Esophagus muscularis mucosa (tissue), 4 donors: ENCODE measurements around the gene PSMG4. TPM values are rescaled to one million over a fixed set of nuclear protein-coding genes. Genes with fewer than 3 reads are reported as not detected.

Experiments
- DNase-seq: peaks from one replicate; pipeline ENCODE4 v3.0.0-alpha.2; 2017; ENCODE audit errors: extremely low spot score
- H3K27ac ChIP-seq, 4 donors: fragments of 200-600 bp; sonication (generic); replicated peaks in 1 of 4; 1 replicate in 3 of 4; 2 replicates in 1 of 4; pipeline ENCODE4 v1.5.1; 2016 to 2019; ENCODE audit warnings: mild to moderate bottlenecking in 1 of 4
- H3K27me3 ChIP-seq, 4 donors: fragments of 200-600 bp; sonication (generic); one replicate each; pipeline versions ENCODE4 v1.5.1 to v1.6.0; 2016 to 2019
- H3K36me3 ChIP-seq, 4 donors: fragments of 200-600 bp; sonication (generic); one replicate each; pipeline ENCODE4 v1.5.1; 2016 to 2019
- H3K4me1 ChIP-seq, 4 donors: fragments of 200-600 bp; sonication (generic); one replicate each; pipeline ENCODE4 v1.5.1; 2016 to 2019
- H3K4me3 ChIP-seq, 4 donors: fragments of 200-600 bp; sonication (generic); 1 replicate in 2 of 4; 2 replicates in 2 of 4; pipeline ENCODE4 v1.5.1; 2016 to 2019; ENCODE audit warnings: mild to moderate bottlenecking in 4 of 4, moderate library complexity in 1 of 4
- H3K9me3 ChIP-seq, 4 donors: fragments of 200-600 bp; sonication (generic); 1 replicate in 3 of 4; 2 replicates in 1 of 4; pipeline ENCODE4 v1.5.1; 2016 to 2019
- CTCF ChIP-seq, 3 experiments: fragments of 200-600 bp in 2 of 3; fragments of 450-650 bp in 1 of 3; sonication (generic) in 2 of 3; IDR thresholded peaks; one replicate each; pipeline ENCODE4 v1.5.1; 2017 to 2019; ENCODE audit warnings: antibody characterized with exemption in 3 of 3, mild to moderate bottlenecking in 2 of 3, moderate library complexity in 1 of 3
- EP300 ChIP-seq: sonication (generic); formaldehyde crosslinking; IDR thresholded peaks from one replicate; pipeline ENCODE4 v1.6.1; 2017; ENCODE audit warnings: antibody characterized with exemption
- POLR2A ChIP-seq: fragments of 450-650 bp; IDR thresholded peaks from one replicate; pipeline ENCODE4 v1.6.1; 2017; ENCODE audit warnings: antibody characterized with exemption, moderate library complexity, mild to moderate bottlenecking, low read depth
- POLR2AphosphoS5 ChIP-seq, 2 donors: sonication (generic); formaldehyde crosslinking; IDR thresholded peaks; one replicate each; pipeline ENCODE4 v1.6.1; 2017; ENCODE audit warnings: antibody characterized with exemption in 2 of 2
- WGBS: methylation state at CpG from one replicate; pipeline ENCODE4 v1.1.5; 2018; 5-methylcytosine and 5-hydroxymethylcytosine counted together
- intact Hi-C: fragments of 100-400 bp; cut with DNase I; formaldehyde crosslinking; loops from one replicate; pipeline ENCODE4 v1.15.1; 2023
- total RNA-seq, 4 donors: library from RNA; depleted of rRNA; stranded (reverse); fragments of >200 nt; gene quantifications; one replicate each; pipeline versions ENCODE4 v1.1.0 to v1.2.1, GENCODE V29; 2016

PSMG4 gene
- total RNA-seq, 4 donors from 2014 or later, result 21.4 to 28.6 (median 25.7) TPM

- peaks cover 0 to 10% (median 0%) of the 10 kb centered on the region in 4 donors for H3K36me3 ChIP-seq
- no peaks in the 10 kb centered on the region for H3K9me3 ChIP-seq
- no peak overlapping the region for H3K27ac ChIP-seq
- intact Hi-C loops, result no loop called here
- 96% methylated on average over 4 of the region's 4 CpGs for WGBS
- no peak for TF ChIP-seq EP300
- TF ChIP-seq POLR2AphosphoS5 (IDR thresholded peaks at IDR 0.05), result no peak
- no peak for TF ChIP-seq CTCF (IDR thresholded peaks at IDR 0.05)
- no peak for TF ChIP-seq POLR2A
- no peak for DNase-seq
- no peaks in the 10 kb centered on the region for H3K27me3 ChIP-seq
- peaks cover 0 to 13% (median 5%) of the 10 kb centered on the region in 4 donors for H3K4me1 ChIP-seq
- H3K4me3 ChIP-seq, result no peak overlapping the region
These were observed 32.6 kb downstream of the PSMG4 start for GRCh38 chr6:3291346-3291745.

- Histone ChIP-seq H3K36me3 (peaks cover 0 to 10% (median 0%) of the 10 kb centered on the region in 4 donors), H3K4me1 (peaks cover 0 to 12% (median 4%) of the 10 kb centered on the region in 4 donors), H3K9me3 (no peaks in the 10 kb centered on the region), H3K4me3 (no peak overlapping the region), H3K27ac (no peak overlapping the region), H3K27me3 (no peaks in the 10 kb centered on the region)
- TF ChIP-seq POLR2A (no peak), EP300 (no peak), CTCF (IDR thresholded peaks at IDR 0.05) (no peak)
- DNase-seq, result no peak
- 97% methylated on average over 7 of the region's 7 CpGs for WGBS
- intact Hi-C loops, result no loop called here
These were observed 33.2 kb downstream of the PSMG4 start for GRCh38 chr6:3291987-3292386.

- Histone ChIP-seq H3K36me3 (peaks cover 0 to 14% (median 0%) of the 10 kb centered on the region in 4 donors), H3K9me3 (no peaks in the 10 kb centered on the region), H3K4me3 (no peak overlapping the region), H3K27me3 (no peaks in the 10 kb centered on the region), H3K4me1 (peaks cover 0 to 6% (median 1%) of the 10 kb centered on the region in 4 donors), H3K27ac (no peak overlapping the region)
- intact Hi-C loops, result no loop called here
- 89% methylated on average over 22 of the region's 32 CpGs for WGBS
- DNase-seq, result no peak
- TF ChIP-seq EP300, result no peak
- TF ChIP-seq CTCF (IDR thresholded peaks at IDR 0.05), result no peak
- TF ChIP-seq POLR2AphosphoS5 (IDR thresholded peaks at IDR 0.05), result no peak
- no peak for TF ChIP-seq POLR2A
These were observed 33.9 kb downstream of the PSMG4 start for GRCh38 chr6:3292431-3293197.

- WGBS, result 90% methylated on average over 18 of the region's 26 CpGs
These were observed 34.8 kb downstream of the PSMG4 start for GRCh38 chr6:3293271-3294155.

More at GRCh38 chr6:3293271-3294155, 34.8 kb downstream of the PSMG4 start:
- H3K9me3 ChIP-seq, result no peaks in the 10 kb centered on the region
- no peaks in the 10 kb centered on the region for H3K27me3 ChIP-seq
- no peak overlapping the region for H3K27ac ChIP-seq
- intact Hi-C loops, result no loop called here
- H3K4me1 ChIP-seq, result peaks cover 0 to 5% (median 1%) of the 10 kb centered on the region in 4 donors
- no peak overlapping the region for H3K4me3 ChIP-seq
- TF ChIP-seq CTCF (IDR thresholded peaks at IDR 0.05) (no peak), POLR2A (no peak), POLR2AphosphoS5 (IDR thresholded peaks at IDR 0.05) (no peak), EP300 (no peak)
- peaks cover 0 to 14% (median 0%) of the 10 kb centered on the region in 4 donors for H3K36me3 ChIP-seq
- DNase-seq, result no peak
